Myocyte (in vitro differentiated cells): ENCODE data around the gene CMTM2. TPM values are rescaled to one million over a fixed set of nuclear protein-coding genes. Genes with fewer than 3 reads are reported as not detected.
"Not testable (repeated sequence)": the region's sequence is repeated elsewhere in the genome, so short reads cannot be mapped to it uniquely, and the experiment has no call there.

ENCODE experiments used
- DNase-seq: peaks from one replicate; pipeline ENCODE4 v3.0.0-alpha.2; 2012; ENCODE audit warnings: low read depth
- total RNA-seq: library from RNA; depleted of rRNA; stranded (reverse); fragments of >200 nt; gene quantifications from 2 replicates; pipeline ENCODE4 v1.2.3, GENCODE V29; 2014

The CMTM2 gene
- total RNA-seq, 1 donor from 2014 or later: not detected

- no peak for DNase-seq
These were observed 2.1 kb downstream of the CMTM2 start for GRCh38 chr16:66581246-66581952.

- DNase-seq: no peak
These were observed 6.4 kb downstream of the CMTM2 start for GRCh38 chr16:66585481-66586239.

GRCh38 chr16:66587881-66588600, 8.8 kb downstream of the CMTM2 start:
- DNase-seq: no peak

- DNase-seq: no peak
These were observed 9.9 kb downstream of the CMTM2 start for GRCh38 chr16:66588981-66589713.

- no peak for DNase-seq
These were observed 11.1 kb downstream of the CMTM2 start for GRCh38 chr16:66590322-66590721.

- DNase-seq: no peak
These were observed 11.8 kb downstream of the CMTM2 start for GRCh38 chr16:66591018-66591417.

GRCh38 chr16:66592241-66592640, 13.0 kb downstream of the CMTM2 start:
- no peak for DNase-seq

- no peak for DNase-seq
These were observed 13.6 kb downstream of the CMTM2 start for GRCh38 chr16:66592814-66593213.

GRCh38 chr16:66594739-66595138, 15.5 kb downstream of the CMTM2 start:
- DNase-seq: no peak

GRCh38 chr16:66596559-66596958, 17.3 kb downstream of the CMTM2 start:
- DNase-seq: not testable (repeated sequence)

- no peak for DNase-seq
These were observed 18.0 kb downstream of the CMTM2 start for GRCh38 chr16:66596986-66597848.

- DNase-seq: no peak
These were observed 18.8 kb downstream of the CMTM2 start for GRCh38 chr16:66598111-66598510.

GRCh38 chr16:66599726-66600125, 20.5 kb downstream of the CMTM2 start:
- DNase-seq: no peak

GRCh38 chr16:66600477-66600876, 21.2 kb downstream of the CMTM2 start:
- DNase-seq: no peak

- DNase-seq: no peak
These were observed 22.2 kb downstream of the CMTM2 start for GRCh38 chr16:66601471-66601870.

- DNase-seq: no peak
These were observed 24.5 kb downstream of the CMTM2 start for GRCh38 chr16:66603537-66604375.

GRCh38 chr16:66604376-66605176, 25.3 kb downstream of the CMTM2 start, which contains the start of gene CMTM3:
Gene CMTM3 (plus strand): TSS chr16:66604704. CDS start chr16:66604806, 102 bp downstream.
- peak; percentile 74 for DNase-seq

- DNase-seq: peak; percentile 64
These were observed 26.1 kb downstream of the CMTM2 start for GRCh38 chr16:66605177-66605978.
